ENCODE measurements around the gene UBIAD1.
"Not testable (repeated sequence)": the region's sequence is repeated elsewhere in the genome, so short reads cannot be mapped to it uniquely, and the experiment has no call there.

The UBIAD1 gene

DNA sequence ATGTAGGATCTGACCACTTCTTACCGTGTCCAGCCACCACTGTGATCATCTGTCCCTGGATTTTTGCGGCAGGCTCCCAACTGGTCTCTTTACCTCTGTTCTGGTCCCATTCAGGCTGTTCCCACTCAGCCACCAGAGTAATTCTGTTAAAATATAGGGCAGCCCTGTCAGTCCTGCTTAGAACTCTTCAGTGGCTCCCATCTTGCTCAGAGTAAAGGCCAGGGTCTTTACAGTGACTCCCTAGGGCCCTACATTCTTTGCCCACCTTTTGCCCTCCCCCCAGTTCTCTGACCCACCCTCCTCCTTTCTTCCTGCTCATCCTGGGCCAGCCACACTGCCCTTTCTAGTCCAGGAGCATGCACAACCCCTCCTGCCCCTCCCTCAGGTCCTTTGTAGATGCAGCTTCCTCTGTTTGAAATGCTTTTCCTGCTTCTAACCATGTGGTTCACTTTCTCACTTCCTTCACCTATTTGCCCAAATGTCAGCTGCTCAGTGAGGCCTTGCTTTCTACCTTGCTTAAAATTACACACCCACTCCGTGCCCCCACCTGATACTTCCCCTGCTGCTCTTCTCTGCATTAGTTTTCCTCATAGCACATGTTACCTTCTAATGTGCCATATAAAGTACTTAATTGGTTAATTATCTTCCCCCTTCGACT, 7.8 kb downstream of the UBIAD1 start:
- no peak for DNase-seq

DNA sequence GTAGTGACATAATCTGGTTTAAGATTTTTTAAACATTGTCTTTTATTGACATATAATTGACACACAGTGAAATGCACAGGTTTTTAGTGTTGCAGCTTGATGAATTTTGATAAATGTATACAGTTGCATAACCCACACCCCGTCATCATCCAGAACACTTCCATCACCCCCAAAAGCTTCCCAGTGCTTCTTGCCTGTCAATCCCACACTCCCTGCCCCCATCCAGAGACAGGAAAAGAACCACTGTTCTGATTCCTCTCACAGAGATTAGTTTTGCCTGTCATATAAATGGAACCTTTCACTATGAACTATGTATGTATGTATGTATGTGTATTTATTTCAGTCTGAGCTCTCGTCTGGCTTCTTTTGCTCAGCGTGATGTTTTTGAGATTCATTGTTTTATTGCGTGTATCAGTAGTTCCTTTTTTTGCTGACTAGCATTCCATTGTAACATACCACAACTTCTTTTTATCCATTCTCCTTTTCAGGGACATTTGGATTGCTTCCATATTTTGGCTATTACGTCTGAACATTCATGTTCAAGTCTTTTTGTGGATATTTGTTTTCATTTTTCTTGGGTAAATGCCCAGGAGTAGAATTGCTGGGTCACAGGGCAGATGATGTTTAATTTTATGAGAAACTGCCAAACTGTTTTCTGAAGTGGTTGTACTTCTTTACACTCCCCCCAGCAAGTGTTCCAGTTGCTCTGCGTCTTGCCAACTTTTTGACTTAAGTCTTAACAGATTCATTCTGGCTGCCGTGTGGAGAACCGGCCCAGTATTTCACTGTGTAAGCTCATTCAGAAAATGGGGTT, 8.7 kb downstream of the UBIAD1 start:
- DNase-seq: no peak

DNA sequence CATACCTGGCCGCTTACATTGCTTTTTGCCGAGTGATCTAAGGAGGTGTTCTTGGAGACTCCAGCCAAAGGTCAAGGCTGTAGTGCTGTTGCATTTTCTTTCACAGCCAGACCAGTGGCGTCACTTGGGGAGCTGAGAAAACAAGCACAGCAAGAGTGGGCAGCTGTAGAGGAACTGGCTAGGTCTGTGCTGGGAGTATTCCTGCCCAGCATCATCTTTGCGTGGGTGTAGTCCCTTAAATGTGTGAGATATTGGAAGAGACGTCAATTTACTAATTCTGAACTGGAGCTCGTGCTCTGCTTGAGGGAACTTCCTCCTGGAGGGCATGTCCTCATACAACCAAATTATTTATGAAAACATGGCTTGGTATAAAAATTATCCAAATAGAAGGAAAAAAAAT, 10.2 kb downstream of the UBIAD1 start:
- no peak for DNase-seq

DNA sequence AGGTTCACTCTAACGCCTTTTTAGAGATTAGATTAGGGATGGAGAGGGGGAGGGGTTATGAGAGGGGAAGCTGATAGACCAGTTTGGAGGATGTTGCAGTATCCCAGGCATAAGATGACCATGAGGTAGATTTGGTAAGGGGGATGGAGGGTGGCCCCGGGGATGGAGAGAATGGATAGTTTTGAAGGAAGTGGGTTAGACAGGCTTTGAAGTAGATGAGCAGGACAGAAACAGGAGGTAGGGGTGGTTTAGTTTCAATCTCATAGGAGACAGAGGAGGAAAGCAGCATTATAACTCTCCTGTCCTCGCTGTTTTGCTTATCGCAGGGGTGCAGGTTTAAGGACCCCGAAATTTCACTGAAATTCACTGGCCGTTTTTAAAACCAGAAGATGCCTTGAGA, 11.8 kb downstream of the UBIAD1 start:
- DNase-seq: no peak

GRCh38 chr1:11285883-11286734, 13.1 kb downstream of the UBIAD1 start:
- DNase-seq: no peak

GRCh38 chr1:11286735-11287410, 13.9 kb downstream of the UBIAD1 start:
- DNase-seq: no peak

DNA sequence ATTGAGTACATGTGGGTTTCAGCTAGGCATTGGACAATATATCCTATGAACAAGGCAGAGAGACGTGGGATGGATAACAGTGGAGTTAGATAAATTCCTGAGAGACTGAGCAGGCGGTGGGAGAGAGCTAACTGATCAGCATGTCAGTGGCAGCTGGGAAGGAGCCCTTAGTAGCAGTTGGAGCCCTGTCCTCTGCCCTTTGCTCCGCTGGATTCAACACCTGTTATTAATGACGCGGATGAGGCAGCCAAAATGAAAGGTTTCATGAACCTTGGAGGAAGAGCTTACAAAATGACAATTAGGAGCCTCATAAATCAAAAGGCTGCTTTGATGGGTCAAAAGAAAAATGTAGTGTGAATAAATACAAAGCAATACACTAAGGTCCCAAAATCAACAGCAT, 16.1 kb downstream of the UBIAD1 start:
- DNase-seq: no peak

DNA sequence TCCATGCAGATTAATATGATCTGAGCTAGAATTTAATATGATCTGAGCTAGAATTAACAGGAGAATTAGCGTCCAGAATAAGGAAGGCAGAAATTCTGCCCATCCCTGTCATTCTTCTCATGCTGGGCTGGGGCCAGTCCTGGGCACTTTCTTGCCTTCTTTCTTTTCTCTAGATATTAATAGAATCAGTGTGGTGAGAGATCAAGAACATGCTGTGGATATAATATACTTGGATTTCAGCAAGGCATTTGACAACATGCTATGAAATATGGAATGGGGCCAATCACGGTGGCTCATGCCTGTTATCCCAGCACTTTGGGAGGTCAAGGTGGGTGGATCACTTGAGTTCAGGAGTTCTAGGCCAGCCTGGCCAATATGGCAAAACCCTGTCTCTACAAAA, 18.1 kb downstream of the UBIAD1 start:
- DNase-seq: no peak

DNA sequence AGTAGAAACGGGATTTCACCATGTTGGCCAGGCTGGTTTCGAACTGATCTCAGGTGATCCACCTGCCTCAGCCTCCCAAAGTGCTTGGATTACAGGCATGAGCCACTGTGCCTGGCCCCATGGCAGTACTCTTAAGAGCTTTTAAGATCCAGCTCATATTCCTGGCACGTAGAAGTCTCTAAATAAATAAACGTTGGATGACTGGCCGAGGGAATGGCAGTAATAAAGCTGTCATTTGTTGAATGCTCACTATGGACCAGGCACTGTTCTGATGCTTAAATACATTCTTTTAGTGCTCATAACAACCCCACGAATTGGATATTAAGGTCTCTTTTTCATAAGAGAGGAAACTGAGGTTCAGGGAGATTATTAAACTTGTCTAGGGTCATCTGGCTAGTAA, 20.9 kb downstream of the UBIAD1 start:
- DNase-seq: no peak

- DNase-seq: no peak
Observed at GRCh38 chr1:11294951-11295350, 22.0 kb downstream of the UBIAD1 start.

- DNase-seq: no peak
Observed at GRCh38 chr1:11295905-11296304, 22.9 kb downstream of the UBIAD1 start.

DNA sequence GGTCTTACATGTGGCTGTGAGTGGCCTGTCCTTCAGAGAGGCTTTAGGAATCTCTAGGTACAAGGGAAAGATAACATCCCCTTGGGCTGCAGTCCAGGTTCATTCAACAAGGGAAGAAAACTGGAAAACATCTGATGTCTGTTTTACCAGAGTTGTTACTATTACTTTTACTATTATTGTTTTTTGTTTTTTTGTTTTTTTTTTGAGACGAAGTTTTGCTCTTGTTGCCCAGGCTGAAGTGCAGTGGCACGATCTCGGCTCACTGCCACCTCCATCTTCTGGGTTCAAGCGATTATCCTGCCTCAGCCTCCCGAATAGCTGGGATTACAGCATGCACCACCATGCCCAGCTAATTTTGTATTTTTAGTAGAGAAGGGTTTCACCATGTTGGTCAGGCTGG, 24.8 kb downstream of the UBIAD1 start:
- not testable (repeated sequence) for DNase-seq

DNA sequence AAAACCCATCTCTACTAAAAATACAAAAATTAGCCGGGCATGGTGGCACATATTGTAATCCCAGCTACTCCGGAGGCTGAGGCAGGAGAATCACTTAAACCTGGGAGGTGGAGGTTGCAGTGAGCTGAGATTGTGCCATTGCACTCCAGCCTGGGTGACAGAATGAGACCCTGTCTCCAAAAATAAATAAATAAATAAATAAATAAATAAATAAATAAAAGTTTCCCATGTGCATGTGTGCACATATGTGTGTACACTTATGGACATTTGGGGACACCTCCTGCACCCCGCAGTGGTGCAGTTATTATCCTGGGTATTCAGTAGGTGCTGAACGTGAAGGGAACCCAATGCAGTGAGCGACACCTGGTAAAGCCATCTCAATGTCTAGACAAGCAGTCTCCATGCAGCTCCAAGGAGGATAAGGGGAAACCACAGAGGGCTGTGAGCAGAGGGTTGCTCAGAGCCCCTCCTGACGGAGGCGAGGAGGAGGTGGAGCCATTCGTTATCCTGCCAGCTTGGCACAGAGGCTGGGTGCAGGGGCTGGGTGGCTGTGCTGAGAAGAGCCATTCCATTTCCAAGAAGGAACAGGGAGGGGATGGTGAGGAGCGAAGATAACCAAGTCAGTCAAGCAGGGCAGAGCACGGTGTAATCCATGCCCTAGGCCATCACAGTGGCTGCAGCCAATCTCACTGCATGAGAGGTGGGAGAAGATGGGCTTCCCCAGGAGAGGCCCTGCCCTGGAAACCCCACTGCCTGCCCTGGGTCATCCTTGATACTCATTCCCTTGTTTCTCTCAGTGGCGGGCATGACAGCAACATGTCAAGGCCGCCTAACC, 25.6 kb downstream of the UBIAD1 start:
- DNase-seq: no peak

DNA sequence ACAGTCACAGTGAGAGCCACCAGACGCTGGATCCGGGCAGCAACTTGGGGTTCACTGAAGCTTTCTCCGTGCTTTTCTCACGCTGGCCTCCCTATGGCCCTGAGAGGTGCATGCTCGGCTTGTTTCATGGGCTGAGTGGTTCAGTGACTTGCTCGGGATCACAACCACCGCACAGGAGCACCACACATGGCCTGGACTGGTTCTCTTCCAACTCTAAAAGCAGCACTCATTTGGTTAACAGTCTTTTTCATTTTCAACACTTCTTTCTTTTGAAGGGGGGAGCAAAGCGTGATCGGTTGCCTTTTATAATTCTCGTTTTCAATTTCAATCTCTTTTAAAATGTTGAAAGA, 26.2 kb downstream of the UBIAD1 start:
- DNase-seq: no peak

DNA sequence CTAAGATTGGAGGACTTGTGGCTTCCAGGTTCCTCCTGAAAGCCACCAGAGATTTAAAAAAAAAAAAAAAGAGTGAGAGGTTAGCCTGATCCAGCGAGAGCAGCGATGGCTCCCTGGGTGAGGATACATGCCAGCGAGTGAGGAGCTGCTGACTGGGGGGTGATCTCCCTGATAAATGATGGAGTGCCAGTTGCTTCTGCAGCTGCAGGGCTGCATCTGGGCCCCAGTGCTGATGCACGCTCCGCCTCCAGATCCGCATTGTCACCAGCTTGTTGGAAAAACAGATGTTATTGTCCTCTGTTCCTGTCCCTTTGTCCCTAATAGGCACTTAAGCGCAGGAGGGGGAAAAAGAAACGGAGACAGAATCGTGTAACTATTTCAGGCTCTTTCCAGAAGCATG, 28.6 kb downstream of the UBIAD1 start:
- no peak for DNase-seq

GRCh38 chr1:11302366-11302765, 29.4 kb downstream of the UBIAD1 start:
- no peak for DNase-seq

DNA sequence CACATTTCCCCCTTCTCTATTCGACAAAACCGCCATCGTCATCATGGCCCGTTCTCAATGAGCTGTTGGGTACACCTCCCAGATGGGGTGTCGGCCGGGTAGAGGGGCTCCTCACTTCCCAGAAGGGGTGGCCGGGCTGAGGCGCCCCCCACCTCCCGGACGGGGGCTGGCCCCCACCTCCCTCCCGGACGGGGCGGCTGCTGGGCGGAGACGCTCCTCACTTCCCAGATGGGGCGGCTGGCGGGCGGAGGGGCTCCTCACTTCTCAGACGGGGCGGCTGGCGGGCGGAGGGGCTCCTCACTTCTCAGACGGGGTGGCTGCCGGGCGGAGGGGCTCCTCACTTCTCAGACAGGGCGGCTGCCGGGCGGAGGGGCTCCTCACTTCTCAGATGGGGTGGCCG, 32.5 kb downstream of the UBIAD1 start:
- not testable (repeated sequence) for DNase-seq

GRCh38 chr1:11307852-11308251, 34.9 kb downstream of the UBIAD1 start:
- no peak for DNase-seq

DNA sequence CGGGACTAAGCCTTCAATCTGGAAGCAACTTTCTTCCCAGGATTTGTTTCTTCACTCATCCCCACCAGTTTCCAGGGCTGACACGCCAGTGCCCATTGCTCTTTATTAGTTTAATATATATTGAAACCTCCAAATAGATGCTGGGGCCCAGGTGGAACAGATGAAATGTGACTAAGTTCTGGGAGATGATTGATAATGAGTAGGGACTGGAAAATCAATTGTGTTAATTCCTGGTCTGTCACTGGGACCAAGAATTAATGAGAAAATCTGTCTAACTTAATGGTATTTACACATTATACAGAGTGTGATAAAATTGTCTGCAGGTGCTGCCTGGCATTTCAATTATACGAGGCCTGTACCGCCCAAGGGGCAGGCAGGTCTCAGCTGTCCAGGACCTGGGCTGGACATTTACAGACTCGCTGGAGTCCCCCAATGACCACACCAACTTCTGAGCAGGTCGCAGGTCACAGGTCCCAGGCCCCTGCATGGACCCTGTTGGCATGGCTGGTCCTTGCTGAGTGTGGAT, 35.8 kb downstream of the UBIAD1 start:
- no peak for DNase-seq

DNA sequence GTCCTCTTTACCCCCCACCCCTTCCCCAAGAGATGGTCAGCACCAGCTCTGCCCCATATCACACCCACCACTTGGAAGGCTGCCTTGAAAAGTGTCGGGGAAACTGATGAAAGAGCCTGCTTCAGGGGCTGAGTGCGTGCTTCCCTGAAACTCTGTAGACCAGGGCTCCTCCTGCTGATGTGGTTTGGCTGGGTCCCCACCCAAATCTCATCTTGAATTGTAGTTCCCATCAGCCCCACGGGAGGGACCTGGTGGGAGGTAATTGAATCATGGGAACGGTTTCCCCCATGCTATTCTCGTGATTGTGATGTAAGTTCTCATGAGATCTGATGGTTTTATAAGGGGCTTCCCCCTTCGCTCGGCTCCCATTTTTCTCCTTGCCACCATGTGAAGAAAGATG, 36.4 kb downstream of the UBIAD1 start:
- DNase-seq: no peak

GRCh38 chr1:11311816-11312755, 39.1 kb downstream of the UBIAD1 start:
- DNase-seq: no peak

Data from kidney glomerular epithelial cell (primary cell).